Effector CD4-positive, alpha-beta T cell (primary cell): ENCODE data around the gene AFTPH.

ENCODE experiments used
- DNase-seq: peaks from one replicate; pipeline ENCODE4 v3.0.0-alpha.2; 2020

The AFTPH gene

DNA sequence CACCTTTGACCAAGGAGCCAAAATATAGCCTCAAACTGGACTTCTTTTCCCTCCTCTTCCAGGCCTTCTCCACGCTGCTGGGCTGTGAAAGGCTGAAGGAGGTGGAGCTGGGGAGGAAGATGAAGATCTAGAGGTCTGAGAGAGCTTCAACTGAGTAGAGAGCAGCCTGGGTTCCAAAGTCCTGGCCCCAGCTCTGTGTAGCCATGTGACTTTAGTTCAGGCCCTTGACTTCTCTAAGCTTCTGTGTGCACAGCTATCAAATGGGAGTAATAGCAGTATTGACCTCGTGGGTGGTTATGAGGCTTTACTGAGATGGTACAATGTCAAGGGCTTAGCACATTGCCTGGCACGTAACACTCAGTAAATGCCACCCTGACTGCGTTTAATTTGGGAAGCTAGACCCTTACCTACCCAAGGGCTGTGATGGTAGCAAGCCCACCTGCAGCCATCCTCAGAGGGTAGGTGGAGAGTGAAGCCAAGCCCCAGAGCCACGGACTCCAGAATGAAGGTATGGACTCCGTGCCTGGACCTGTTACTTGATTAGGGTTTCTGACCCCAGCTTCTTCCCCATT is 91.2 kb downstream of the AFTPH start:
- no peak for DNase-seq

DNA sequence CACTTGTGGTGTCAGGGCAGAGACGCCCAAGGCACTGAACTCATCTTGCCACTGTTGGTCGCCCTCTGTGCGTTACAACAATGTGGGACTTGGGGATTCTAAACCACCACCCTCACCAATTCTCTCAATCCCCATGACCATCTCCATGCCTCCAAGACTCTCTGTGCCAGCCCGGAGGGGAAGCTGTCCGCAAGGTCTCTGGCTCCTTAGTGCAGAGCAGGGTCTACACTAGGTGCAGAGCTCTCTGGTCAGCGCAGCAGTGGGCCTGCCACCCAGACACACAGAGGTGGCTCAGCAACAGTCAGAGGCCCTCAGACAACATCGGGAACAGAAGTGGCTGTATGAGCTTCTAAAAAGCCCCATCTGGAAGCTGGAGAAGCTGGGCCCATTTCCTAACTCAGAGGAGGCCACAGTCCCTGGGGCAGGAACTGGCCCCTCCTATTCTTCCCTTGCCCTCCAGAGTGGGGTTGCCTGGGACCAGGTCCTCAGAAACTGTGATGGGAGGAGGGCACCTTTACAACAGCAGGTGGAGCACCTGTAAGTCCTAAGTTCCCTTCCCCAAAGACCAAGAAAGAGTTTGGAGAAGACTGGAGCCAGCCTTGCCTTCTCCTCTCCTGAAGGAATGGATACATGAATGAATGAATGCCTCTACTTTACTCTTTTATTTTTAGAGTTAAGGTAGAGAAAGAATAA is 91.9 kb downstream of the AFTPH start:
- DNase-seq: no peak

DNA sequence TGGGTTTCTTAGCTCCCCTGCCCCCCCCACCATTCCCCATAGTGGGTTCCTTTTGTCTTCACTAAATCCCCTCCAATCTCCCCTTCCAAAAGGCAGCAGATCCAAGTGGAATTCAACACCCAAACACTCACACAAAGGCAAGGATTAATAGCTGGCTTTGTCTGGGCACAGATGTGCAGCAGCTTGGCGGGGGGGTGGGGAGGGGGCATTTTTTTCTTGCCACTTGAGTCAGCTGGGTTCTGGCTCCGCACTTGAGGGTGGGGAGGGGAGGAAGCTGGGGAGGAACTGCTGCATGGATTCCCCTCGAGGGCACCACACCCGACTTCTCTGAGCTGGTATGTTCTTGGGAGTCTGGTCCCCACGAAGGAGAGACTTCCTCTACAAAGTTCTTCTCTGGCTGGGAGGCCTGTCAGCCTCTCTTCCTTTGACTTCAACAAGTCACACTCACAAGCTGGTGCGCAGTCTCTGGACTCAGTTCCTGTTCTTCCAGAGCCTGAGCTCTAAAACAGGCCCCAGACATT is 93.6 kb downstream of the AFTPH start:
- DNase-seq: no peak

DNA sequence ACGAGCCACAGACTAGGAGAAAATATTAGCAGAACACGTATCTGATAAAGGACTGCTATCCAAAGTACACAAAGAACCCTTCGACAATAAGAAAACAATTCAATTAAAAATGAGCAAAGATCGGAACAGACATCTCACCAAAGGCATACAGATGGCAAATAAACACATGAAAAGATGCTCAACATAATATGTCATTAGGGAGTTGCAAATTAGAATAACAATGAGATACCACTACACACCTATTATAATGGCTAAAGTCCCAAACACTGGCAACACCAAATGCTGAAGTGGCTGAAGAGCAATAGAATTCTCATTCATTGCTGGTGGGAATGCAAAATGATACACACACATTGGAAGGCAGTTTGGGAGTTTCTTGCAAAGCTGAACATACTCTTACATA is 96.5 kb downstream of the AFTPH start:
- DNase-seq: no peak

DNA sequence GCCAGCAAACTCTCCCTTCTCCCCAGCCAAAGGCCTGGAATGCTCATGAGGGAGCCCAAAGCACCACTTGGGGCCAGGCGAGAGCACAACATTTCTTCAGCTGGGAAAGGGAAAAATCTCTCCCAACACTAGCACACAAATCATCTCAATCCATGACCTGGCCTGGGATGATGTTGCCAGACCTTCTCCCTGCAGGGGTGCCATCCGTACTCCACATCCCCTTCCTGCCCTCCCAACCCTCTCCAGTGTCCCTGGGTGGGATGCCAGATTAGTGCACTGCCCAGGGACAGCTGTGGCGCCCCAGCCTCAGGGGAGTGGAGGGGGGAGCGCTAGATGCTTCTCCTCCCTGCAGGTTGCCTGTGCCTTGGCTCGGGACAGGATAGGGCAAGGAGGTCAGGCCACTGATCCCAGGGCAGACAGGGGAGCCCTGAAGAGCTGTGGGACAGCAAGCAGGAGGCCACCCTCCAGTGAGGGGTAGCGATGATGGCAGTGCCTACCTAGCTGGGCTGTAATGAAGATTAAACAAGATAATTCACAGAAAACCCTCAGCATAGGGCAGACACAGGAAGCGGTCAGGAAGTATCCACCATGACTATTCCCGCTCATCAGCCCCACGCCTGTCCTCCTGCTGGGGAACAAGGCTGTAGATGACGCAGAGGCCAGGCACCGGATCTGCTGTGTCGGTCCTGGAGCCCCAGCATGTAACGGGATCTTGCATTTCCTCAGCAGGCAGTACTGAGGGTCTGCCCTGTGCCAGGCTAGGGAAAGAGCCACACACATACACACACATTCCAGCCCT is 98.5 kb downstream of the AFTPH start:
- no peak for DNase-seq

DNA sequence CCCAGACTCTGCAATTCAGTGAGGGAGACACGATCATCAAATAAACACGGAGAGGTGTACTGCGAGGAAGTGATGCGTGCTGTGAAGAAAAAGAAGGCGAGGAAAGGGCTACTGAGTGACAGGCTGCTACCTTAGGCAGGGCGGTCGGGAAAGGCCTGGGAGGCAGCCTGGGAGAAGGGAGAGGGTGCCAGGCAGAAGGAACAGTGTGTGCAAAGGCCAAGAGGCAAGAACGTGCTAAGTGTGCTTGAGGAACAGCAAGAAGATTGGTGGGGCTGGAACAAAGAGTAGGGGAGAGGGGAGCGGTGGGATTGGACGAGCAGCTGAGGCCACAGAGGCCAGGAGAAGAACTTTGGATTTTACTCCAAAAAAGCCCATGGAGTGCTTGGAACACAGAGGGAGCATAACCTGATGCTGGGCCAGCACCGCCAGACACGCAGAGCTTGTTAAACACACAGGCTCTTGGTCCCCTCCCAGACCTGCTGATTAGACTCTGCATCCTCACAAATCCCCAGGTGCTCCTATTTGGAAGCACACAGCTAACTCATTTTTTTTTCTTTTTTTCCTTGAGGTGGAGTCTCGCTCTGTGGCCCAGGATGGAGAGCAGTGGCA is 99.2 kb downstream of the AFTPH start:
- DNase-seq: no peak

DNA sequence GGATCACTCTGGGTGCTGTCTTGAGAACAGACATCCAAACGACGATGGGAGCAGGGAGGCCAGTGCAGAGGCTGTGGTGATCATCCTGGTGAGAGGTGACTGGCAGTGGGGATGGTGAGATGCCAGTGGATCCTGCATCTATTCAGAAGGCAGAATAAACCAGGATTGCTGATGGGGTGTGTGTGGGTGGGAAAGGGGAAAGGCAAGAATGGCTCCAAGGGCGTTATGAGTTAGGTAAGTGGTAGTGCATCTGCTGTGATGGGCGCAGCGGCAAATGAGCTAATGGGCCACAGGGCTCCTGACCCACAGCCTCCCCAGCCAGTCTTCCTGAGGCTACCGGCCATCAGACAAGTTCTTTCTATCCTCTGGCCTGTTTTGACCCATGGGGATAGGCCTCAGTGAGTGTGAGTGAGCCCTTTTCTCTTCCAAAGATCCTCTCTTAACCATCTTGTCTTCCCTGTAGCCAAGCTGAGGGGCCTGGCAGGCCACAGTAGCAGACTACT is 100.0 kb downstream of the AFTPH start:
- no peak for DNase-seq

DNA sequence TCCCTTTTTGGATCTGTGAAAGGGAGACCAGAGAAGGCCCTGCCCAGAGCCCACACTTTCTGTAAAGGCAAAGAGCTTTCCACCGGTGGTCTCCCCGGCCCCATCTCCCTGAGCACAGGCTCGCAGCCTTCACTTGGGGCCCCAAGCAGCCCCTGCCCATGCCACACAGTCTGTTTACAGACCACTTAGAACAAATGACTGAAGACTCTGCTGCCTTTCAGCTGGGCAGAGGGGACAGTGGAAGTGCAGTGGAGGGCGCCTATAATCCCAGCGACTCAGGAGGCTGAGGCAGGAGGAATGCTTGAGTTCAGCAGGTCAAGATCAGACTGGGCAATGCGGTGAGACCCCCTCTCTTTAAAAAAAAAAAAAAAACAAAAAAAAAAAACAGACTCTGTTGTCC is 100.7 kb downstream of the AFTPH start:
- no peak for DNase-seq

DNA sequence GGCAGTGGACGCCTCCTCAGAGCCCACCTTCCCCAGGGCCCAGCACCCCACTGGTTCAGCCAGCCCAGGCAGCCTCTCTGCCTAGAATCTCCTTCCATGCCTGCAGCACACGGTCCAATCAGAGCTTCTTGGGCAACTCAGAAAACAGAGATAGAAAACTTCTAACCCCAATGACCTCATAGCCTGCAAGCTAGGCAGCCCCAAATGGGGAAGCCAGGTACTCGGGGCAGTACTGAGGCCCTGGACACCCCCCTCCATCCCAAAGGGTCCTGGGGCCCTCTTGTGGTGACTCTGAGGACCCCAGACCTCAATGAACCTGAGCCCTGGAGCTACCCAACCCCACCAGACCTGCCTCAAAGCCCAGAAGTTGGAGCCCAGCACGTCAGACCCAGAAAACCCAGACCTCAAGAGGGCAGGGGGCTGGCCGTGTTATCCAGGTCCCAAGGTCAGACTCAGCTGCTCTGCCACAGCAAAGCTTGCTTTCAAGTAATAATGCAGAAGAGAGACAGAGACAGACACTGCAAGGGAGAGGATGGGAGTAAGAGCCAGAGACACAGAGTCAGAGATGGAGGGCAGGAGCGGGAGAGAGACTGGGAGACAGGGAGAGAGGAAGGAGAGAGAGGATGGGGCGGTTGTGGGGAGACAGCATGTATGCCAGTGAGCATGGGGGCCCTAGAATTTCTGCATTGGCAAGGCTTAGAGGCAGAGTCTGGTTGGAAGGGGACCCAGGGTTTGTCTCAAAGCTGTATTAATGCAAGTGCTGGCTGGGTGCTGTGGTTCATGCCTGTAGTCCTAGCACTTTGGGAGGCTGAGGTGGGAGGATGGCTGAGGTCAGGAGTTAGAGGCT is 101.4 kb downstream of the AFTPH start:
- DNase-seq: no peak

DNA sequence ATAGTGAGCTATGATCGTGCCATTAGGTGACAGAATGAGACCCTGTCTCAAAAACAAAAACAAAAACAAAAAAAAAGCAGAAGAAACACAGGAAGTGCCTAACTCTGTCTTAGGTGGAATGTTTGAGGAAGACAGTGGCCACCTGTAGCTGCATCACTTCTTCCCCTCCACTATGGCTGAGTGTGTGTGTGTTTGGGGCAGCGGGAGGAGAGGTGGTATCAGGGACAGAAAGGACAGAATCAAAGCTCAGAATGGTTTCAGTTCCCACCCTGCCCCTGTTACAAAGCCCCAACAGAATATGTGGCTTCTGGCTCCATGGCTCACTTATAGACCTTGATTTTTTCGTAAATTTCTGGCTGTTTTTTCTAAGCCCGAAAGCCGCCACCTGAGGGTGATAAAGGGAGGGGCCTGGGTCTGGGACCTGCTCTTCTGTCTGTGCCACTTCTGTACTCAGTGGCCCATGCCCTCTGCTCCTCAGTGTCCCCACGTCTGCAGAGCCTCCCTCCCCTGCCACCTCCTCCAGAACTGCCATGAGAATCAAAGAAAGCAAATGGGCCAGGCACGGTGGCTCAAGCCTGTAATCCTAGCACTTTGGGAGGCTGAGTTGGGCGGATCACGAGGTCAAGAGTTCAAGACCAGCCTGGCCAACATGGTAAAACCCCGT is 102.2 kb downstream of the AFTPH start:
- no peak for DNase-seq

DNA sequence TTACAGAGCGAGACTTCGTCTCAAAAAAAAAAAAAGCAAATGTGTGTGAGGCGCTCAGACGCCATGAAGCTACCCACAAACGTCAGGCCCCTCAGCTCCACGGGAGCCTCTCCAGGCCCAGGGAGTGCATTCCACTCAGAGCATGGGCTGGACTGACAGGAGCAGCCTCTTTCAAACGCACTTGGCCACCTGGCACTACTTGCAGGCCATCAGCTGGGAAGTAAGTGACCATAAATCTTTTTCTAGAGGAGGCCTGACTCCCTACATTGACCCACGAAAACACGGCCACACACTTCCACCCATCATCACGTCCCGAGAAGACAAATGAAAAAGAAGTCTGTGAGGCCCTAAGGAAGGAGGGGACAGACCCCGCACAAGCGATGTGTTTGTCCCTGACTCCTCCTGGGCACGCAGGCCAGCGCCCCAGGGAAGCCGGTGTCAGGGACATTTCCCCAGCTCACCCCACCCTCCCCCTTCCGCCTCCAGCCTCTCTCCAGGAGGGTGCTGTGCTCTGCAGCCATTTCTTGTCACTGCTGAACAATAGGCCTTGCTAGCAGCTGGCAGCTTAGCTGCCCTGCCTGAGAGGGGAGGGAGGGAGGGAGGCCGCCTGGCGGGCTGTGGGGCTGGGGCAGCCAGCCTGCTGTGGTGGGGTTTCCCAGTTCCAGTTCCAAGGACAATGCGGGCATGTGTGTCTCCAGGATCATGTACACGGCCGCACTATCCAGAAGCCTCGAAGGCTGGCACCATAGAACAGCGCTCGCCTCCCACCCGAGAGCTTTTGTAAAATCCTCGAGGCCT is 103.0 kb downstream of the AFTPH start:
- no peak for DNase-seq

DNA sequence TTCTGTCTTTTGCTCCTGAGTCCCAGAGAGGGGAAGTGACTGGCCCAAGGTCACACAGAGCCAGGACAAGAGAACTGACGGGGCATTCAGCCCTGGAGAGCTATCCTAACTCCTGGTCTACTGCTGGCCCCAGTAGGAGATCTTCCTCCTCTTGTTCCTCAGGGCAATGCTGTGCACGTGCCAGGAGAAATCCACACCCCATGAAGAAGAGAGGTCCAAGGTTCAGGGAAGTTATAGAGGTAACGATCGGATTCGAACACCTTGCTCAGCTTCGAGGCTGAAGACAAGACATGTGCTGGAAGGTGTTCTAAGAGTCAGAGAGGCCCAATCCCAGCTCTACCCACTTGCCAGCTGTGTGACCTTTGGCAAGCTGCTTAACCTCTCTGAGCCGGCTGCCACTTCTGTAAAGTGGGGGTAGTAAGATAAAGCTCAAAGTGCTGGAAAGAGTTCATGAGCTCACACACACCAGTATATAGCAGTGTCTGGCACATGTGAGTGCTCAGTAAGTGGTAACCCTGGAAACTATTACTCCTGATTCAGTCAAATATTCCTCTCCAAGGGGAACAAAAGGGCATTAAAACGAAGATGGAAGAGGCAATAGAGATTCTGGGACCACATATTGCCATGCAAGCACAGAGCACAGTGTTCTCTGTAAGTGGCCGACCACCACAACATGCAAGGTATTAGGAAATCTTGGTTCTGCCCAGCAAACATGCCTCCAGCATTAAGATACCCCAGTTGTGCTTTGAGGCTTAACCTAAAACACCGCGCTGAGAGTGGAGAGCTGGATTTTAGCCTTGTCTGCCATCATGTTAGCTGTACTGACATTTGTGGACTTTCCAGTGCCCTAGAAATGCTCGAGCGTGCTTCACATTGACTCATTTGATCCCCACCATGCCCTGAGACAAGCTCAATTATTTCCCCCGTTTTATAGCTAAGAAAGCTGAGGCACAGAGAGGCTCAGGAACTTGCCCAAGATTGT is 104.0 kb downstream of the AFTPH start:
- no peak for DNase-seq

DNA sequence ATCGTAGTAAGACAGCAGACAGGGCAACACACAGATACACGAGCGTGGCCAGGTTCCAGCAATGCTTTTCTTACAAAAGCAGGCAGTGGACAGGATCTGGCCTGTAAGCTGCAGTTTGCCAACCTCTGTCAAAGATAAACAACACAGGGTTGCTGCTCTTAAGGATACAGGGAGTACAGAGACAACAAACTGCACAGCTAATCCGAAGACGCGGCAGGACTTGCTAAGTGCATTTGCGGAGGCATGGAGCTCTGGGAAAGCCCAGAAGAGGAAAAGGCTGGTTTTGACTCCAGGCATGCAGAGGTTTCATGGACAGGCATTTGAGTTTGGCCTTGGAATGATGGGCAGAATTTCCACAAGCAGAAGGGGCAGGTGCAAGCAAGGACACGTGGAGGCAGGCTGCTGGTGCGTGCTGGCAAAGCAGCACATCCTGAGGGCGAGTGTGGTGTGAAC is 105.2 kb downstream of the AFTPH start:
- no peak for DNase-seq

DNA sequence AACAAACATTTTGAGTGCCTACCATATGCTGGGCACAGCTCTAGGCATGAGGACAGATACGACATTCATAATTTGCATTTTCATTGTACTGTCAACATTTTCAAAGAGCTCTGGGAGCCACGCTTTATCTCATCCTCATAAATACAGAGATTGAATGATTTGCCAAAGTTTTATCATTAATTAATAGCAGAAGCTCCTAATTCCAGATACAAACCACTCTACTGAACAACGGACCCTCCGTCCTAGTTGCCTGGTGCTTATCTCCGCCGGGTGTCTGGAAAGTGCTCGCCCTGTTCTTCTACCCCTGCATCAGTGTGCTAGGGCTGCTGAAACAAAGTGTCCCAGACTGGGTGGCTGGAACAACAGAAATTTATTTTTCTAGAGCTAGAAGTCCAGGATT is 105.7 kb downstream of the AFTPH start:
- no peak for DNase-seq

DNA sequence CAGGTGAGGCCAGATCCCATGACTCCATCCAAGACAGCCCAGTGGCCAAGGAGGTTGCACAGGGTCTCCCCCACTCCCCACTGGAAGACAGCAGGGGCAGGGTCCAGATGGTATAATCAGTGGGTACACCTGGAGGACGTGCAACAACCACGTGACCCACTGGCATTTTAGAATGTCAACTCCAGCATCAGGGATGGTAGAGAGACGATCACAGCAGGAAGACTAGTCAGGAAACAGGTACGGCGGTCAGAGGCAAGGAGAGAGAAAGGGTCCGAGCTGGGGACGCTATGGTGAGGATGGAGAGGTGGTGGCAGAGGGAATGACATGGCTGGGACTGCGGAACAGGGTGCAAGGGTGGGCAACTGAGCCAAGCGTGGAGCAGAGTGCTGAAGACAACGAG is 106.6 kb downstream of the AFTPH start:
- DNase-seq: no peak

DNA sequence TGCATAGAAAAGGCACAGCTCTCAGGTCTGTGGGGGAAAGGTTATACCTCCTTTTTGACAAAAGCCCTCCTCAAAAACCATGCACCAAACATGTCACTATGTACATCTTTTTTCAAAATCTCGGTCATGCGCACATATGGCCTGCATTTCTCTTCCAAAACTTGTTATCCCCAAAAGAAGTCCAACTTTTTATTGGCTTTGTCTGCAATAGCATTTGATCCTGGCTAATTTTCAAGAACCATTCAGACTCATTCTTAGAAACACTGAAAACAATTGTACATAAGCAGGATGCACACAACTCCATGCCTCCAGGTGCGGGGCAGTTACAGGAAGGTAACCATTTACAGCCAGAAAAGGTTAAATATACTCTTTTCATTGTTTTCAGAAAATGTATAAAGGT is 107.6 kb downstream of the AFTPH start:
- DNase-seq: no peak

DNA sequence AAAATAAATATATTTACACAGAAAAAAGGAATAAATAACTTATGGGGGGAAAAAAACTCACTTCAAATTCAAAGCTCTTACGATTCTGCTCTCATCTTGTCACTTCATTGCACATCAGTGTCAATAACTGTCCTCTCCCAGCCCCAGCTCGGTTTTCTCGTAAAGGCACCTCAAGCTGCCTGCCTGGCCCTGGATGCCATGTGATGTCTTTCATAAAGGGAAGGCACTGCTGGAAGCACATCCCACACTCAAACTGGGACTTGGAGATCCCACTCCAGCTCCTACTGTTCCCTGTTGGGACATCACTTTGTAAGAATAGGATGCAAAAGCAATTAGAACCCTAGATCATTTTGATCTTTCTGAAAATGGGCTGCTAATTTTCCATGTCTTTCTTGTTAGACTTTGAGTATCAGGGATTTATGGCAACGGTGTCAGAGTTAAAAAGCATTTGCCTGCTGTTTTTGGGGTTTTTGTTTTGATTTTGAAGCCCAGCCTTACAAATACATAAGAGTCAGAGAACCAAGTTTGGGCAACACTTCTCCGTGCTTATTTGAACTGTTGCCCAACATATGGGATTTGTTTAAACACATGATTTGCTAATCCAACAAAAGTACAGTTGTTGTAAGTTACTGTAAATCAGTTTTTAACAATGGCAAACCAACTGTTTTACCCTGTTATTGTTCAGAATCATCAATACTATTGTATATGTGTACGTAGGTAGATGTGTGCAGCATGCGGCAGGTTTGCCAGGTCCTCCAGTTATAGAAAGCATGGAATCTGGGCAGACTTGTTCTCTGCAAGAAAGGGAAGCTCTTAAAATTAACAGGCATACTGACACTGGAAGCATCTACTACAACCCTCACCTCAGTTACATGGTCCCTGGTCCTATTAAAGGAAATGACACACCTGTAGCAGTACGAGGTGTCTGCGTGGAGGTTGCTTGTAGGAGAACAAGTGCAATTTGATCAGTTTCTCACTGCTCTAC is 109.0 kb downstream of the AFTPH start:
- no peak for DNase-seq
